Measurements from ENCODE around the gene LAMB4.

GRCh38 chr7:108001764-108002725, 128.1 kb downstream of the LAMB4 start:
- TF ChIP-seq, protein P1, sequence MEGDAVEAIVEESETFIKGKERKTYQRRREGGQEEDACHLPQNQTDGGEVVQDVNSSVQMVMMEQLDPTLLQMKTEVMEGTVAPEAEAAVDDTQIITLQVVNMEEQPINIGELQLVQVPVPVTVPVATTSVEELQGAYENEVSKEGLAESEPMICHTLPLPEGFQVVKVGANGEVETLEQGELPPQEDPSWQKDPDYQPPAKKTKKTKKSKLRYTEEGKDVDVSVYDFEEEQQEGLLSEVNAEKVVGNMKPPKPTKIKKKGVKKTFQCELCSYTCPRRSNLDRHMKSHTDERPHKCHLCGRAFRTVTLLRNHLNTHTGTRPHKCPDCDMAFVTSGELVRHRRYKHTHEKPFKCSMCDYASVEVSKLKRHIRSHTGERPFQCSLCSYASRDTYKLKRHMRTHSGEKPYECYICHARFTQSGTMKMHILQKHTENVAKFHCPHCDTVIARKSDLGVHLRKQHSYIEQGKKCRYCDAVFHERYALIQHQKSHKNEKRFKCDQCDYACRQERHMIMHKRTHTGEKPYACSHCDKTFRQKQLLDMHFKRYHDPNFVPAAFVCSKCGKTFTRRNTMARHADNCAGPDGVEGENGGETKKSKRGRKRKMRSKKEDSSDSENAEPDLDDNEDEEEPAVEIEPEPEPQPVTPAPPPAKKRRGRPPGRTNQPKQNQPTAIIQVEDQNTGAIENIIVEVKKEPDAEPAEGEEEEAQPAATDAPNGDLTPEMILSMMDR (IDR thresholded peaks at IDR 0.05), result no peak
- TF ChIP-seq POLR2A (IDR thresholded peaks at IDR 0.05), result peak in 1 of 2 donors; percentile 5
